HCT116 (cell line): ENCODE measurements around the gene MLLT3. TPM values are rescaled to one million over a fixed set of nuclear protein-coding genes. Genes with fewer than 3 reads are reported as not detected.

ENCODE experiments used
- ATAC-seq: fragments of 200-7000 bp; cut with Tn5 transposase; 2 replicates; pipeline ENCODE4 v1.9.1; 2020; ENCODE audit warnings: mild to moderate bottlenecking, moderate library complexity
- BruUV-seq: library from RNA; stranded (reverse); fragments of 400-500 nt; replicated peaks from 2 replicates; lab custom pipeline; 2021; lab: Mats Ljungman, UMichigan
- CTCF ChIA-PET: fragments of 300-600 bp; sonication (Branson Sonifier 250); formaldehyde crosslinking; loops from one replicate; lab custom pipeline; 2021; ENCODE audit warnings: antibody characterized with exemption; lab: Charles Lee
- POLR2A ChIA-PET: fragments of 300-600, 350-600 bp; sonication (Branson Sonifier 250); formaldehyde crosslinking; loops from one replicate; lab custom pipeline; 2021; ENCODE audit warnings: antibody characterized with exemption; lab: Charles Lee
- RAD21 ChIA-PET, 2 experiments: fragments of 300-600 bp; sonication (Branson Sonifier 250); formaldehyde crosslinking; loops; one replicate each; lab custom pipeline; 2023; ENCODE audit warnings: low total read pairs in 2 of 2; ENCODE audit not compliant: uncharacterized antibody in 2 of 2, unreplicated experiment in 2 of 2, low non-redundant PET in 1 of 2; lab: Charles Lee
- DNase-seq: peaks from one replicate; pipeline ENCODE4 v3.0.0-alpha.2; 2010; ENCODE audit warnings: low read depth, low spot score
- H2AFZ ChIP-seq: fragments of 200-600 bp; shearing (Covaris generic), sonication (generic); 2 replicates; pipeline ENCODE4 v1.6.1; 2017; ENCODE audit warnings: low read depth, mixed run types, mixed read lengths, antibody characterized with exemption, low read length; ENCODE audit not compliant: poor library complexity, severe bottlenecking
- H3K27ac ChIP-seq: 2 replicates; pipeline ENCODE4 v1.5.1; 2012; ENCODE audit warnings: low read depth, low read length
- H3K27me3 ChIP-seq: fragments of 200-600 bp; sonication (generic); 2 replicates; pipeline ENCODE4 v1.6.1; 2016; ENCODE audit warnings: mixed run types, low read length, mixed read lengths; ENCODE audit not compliant: insufficient read depth
- H3K36me3 ChIP-seq, 2 experiments: fragments of 200-500 bp in 1 of 2; fragments of 200-600 bp in 1 of 2; sonication (Bioruptor generic) in 1 of 2; sonication (generic) in 1 of 2; 2 replicates each; pipeline versions ENCODE4 v1.5.1 to v1.6.1; 2014 to 2016; ENCODE audit warnings: low read length in 2 of 2, inconsistent platforms in 1 of 2, mixed read lengths in 1 of 2, mixed run types in 1 of 2; ENCODE audit not compliant: insufficient read depth in 2 of 2, control insufficient read depth in 1 of 2
- H3K4me1 ChIP-seq, 2 experiments: fragments of 200-600 bp in 1 of 2; sonication (generic) in 1 of 2; 2 replicates each; pipeline versions ENCODE4 v1.5.1 to v1.6.1; 2012 to 2017; ENCODE audit warnings: low read length in 2 of 2, inconsistent platforms in 1 of 2, mild to moderate bottlenecking in 1 of 2, mixed read lengths in 1 of 2, mixed run types in 1 of 2, moderate library complexity in 1 of 2; ENCODE audit not compliant: insufficient read depth in 2 of 2, control insufficient read depth in 1 of 2
- H3K4me2 ChIP-seq: fragments of 200-600 bp; sonication (generic); 2 replicates; pipeline ENCODE4 v1.6.1; 2017; ENCODE audit warnings: mixed run types, low read length, mixed read lengths
- H3K4me3 ChIP-seq, 2 experiments: fragments of 200-600 bp in 1 of 2; sonication (generic) in 1 of 2; replicated peaks in 1 of 2; 2 replicates each; pipeline ENCODE4 v1.5.1; 2011 to 2016; ENCODE audit warnings: low read length in 2 of 2, control low read depth in 1 of 2, low read depth in 1 of 2, mild to moderate bottlenecking in 1 of 2, mixed read lengths in 1 of 2, mixed run types in 1 of 2
- H3K79me2 ChIP-seq: fragments of 200-600 bp; sonication (generic); 2 replicates; pipeline ENCODE4 v1.6.1; 2017; ENCODE audit warnings: mild to moderate bottlenecking, mixed run types, low read length, moderate library complexity, mixed read lengths; ENCODE audit not compliant: insufficient read depth
- H3K9ac ChIP-seq: fragments of 200-600 bp; sonication (generic); 2 replicates; pipeline ENCODE4 v1.6.1; 2016; ENCODE audit warnings: low read length, mixed read lengths
- H3K9me2 ChIP-seq: fragments of 200-600 bp; sonication (generic), shearing (Covaris generic); 2 replicates; pipeline ENCODE4 v1.6.1; 2017; ENCODE audit warnings: mixed run types, mild to moderate bottlenecking, moderate library complexity; ENCODE audit not compliant: insufficient read depth
- H3K9me3 ChIP-seq, 2 experiments: fragments of 200-500 bp in 1 of 2; fragments of 200-600 bp in 1 of 2; sonication (Bioruptor generic) in 1 of 2; sonication (generic) in 1 of 2; 2 replicates each; pipeline ENCODE4 v1.6.1; 2014 to 2017; ENCODE audit warnings: low read length in 2 of 2, mixed read lengths in 2 of 2, inconsistent platforms in 1 of 2, low read depth in 1 of 2, mild to moderate bottlenecking in 1 of 2, mixed run types in 1 of 2, moderate library complexity in 1 of 2; ENCODE audit not compliant: control insufficient read depth in 1 of 2, insufficient read depth in 1 of 2
- H4K20me1 ChIP-seq: fragments of 200-600 bp; sonication (generic), shearing (Covaris generic); 2 replicates; pipeline ENCODE4 v1.6.1; 2017; ENCODE audit warnings: mixed run types, mild to moderate bottlenecking, moderate library complexity; ENCODE audit not compliant: insufficient read depth
- ATF3 ChIP-seq: IDR thresholded peaks from 2 replicates; pipeline ENCODE4 v1.6.1; 2012
- CEBPB ChIP-seq: IDR thresholded peaks from 2 replicates; pipeline ENCODE4 v1.6.1; 2012; ENCODE audit warnings: low read depth
- CTCF ChIP-seq, 3 experiments: fragments of 200-600 bp in 1 of 3; sonication (generic) in 1 of 3; IDR thresholded peaks in 2 of 3; conservative IDR thresholded peaks in 1 of 3; 2 replicates each; pipeline ENCODE4 v1.5.1; 2012 to 2017; ENCODE audit warnings: low read depth in 2 of 3, low read length in 2 of 3, antibody characterized with exemption in 1 of 3, borderline replicate concordance in 1 of 3, control low read depth in 1 of 3, mild to moderate bottlenecking in 1 of 3, mixed read lengths in 1 of 3, mixed run types in 1 of 3, moderate library complexity in 1 of 3; ENCODE audit not compliant: insufficient read depth in 1 of 3
- EGR1 ChIP-seq: IDR thresholded peaks from 2 replicates; pipeline ENCODE4 v1.6.1; 2012; ENCODE audit warnings: low read depth
- ELF1 ChIP-seq: IDR thresholded peaks from 2 replicates; pipeline ENCODE4 v1.6.1; 2012; ENCODE audit warnings: low read depth, borderline replicate concordance
- EZH2 ChIP-seq: fragments of 200-600 bp; sonication (generic); IDR thresholded peaks from 2 replicates; pipeline ENCODE4 v1.6.1; 2017; ENCODE audit warnings: antibody characterized with exemption, mixed run types
- EZH2phosphoT487 ChIP-seq: fragments of 200-600 bp; IDR thresholded peaks from 2 replicates; pipeline ENCODE4 v1.6.1; 2018; ENCODE audit warnings: antibody characterized with exemption, borderline replicate concordance
- FOSL1 ChIP-seq: IDR thresholded peaks from 2 replicates; pipeline ENCODE4 v1.6.1; 2012; ENCODE audit warnings: low read depth
- JUND ChIP-seq: IDR thresholded peaks from 2 replicates; pipeline ENCODE4 v1.6.1; 2012
- MAX ChIP-seq: IDR thresholded peaks from 2 replicates; pipeline ENCODE4 v1.6.1; 2012
- REST ChIP-seq: IDR thresholded peaks from 2 replicates; pipeline ENCODE4 v1.6.1; 2012; ENCODE audit warnings: low read depth
- SIN3A ChIP-seq: IDR thresholded peaks from 2 replicates; pipeline ENCODE4 v1.6.1; 2012; ENCODE audit warnings: low read depth
- SP1 ChIP-seq: IDR thresholded peaks from 2 replicates; pipeline ENCODE4 v1.6.1; 2012; ENCODE audit warnings: low read depth
- SRF ChIP-seq: IDR thresholded peaks from 2 replicates; pipeline ENCODE4 v1.6.1; 2012; ENCODE audit warnings: low read depth
- TCF7L2 ChIP-seq: IDR thresholded peaks from 2 replicates; pipeline ENCODE4 v1.7.0; 2011; ENCODE audit warnings: borderline replicate concordance, inconsistent platforms; ENCODE audit not compliant: insufficient read depth, insufficient read length; ENCODE audit errors: extremely low read depth
- YY1 ChIP-seq: IDR thresholded peaks from 2 replicates; pipeline ENCODE4 v1.6.1; 2011; ENCODE audit warnings: low read length, low read depth, moderate library complexity, mild to moderate bottlenecking; ENCODE audit not compliant: insufficient replicate concordance; ENCODE audit errors: extremely low read depth
- ZBTB33 ChIP-seq: IDR thresholded peaks from 2 replicates; pipeline ENCODE4 v1.6.1; 2011; ENCODE audit warnings: mild to moderate bottlenecking, low read length, moderate library complexity; ENCODE audit not compliant: insufficient replicate concordance; ENCODE audit errors: extremely low read depth
- ZNF274 ChIP-seq: fragments of 200-500 bp; sonication (Bioruptor generic); IDR thresholded peaks from 2 replicates; pipeline ENCODE4 v1.6.1; 2014; ENCODE audit warnings: mild to moderate bottlenecking, low read depth, low read length, inconsistent platforms
- intact Hi-C: fragments of 100-400 bp; cut with micrococcal nuclease; formaldehyde crosslinking; loops from 2 replicates; pipeline ENCODE4 v1.10.0; 2022
- total RNA-seq: library from RNA; stranded (reverse); gene quantifications from one replicate; pipeline ENCODE4 v1.2.1, GENCODE V29; 2021; ENCODE audit not compliant: unreplicated experiment

Gene MLLT3
- total RNA-seq, 1 experiment from 2014 or later = 4.3 TPM

GRCh38 chr9:20437476-20437875, 184.8 kb downstream of the MLLT3 start:
- BruUV-seq = no TSS peak
- H3K9me2 ChIP-seq = no peaks in the 10 kb centered on the region
- H3K27ac ChIP-seq = no peak overlapping the region
- H3K36me3 ChIP-seq = no peaks in the 10 kb centered on the region
- no peak for ATAC-seq
- TF ChIP-seq ELF1 = no peak
- no peak for TF ChIP-seq YY1
- TF ChIP-seq TCF7L2 = no peak
- no peak for TF ChIP-seq JUND
- no peak for TF ChIP-seq SP1
- no peak for TF ChIP-seq ATF3
- no peak for TF ChIP-seq MAX
- TF ChIP-seq REST = no peak
- TF ChIP-seq EZH2phosphoT487 = no peak
- TF ChIP-seq ZBTB33 = no peak
- TF ChIP-seq CEBPB = no peak
- TF ChIP-seq CTCF (IDR thresholded peaks at IDR 0.05 in 2 of 3, conservative IDR thresholded peaks at IDR 0.05 in 1 of 3; ENCODE audit: borderline replicate concordance in 1 of 3, insufficient read depth in 1 of 3, low read depth in 2 of 3, low read length in 2 of 3) = no peak
- TF ChIP-seq ZNF274 = no peak
- TF ChIP-seq FOSL1 = no peak
- TF ChIP-seq SIN3A = no peak
- TF ChIP-seq EGR1 = no peak
- no peak for TF ChIP-seq EZH2
- TF ChIP-seq SRF = no peak
- RAD21 ChIA-PET = no interaction called here
- POLR2A ChIA-PET = no interaction called here
- H3K9ac ChIP-seq = no peak overlapping the region
- H3K4me1 ChIP-seq = no peaks in the 10 kb centered on the region
- H2AFZ ChIP-seq = no peak overlapping the region
- peaks cover 25% of the 10 kb centered on the region for H3K27me3 ChIP-seq
- H3K79me2 ChIP-seq = no peaks in the 10 kb centered on the region
- H3K9me3 ChIP-seq = no peaks in the 10 kb centered on the region
- CTCF ChIA-PET = interaction anchor here (1.1 kb wide), 1 partner anchor 14 kb away, joined by 4 read pairs; no protein-coding TSS in a partner anchor
- H3K4me2 ChIP-seq = no peak overlapping the region
- no peaks in the 10 kb centered on the region for H4K20me1 ChIP-seq
- intact Hi-C loops = loop anchor here (5.0 to 10.0 kb wide), 2 partner anchors 50 to 167 kb away; no protein-coding TSS in a partner anchor
- DNase-seq = no peak
- H3K4me3 ChIP-seq = no peak overlapping the region
